Measurements from ENCODE around the gene RTN4RL2.

The RTN4RL2 gene

DNA sequence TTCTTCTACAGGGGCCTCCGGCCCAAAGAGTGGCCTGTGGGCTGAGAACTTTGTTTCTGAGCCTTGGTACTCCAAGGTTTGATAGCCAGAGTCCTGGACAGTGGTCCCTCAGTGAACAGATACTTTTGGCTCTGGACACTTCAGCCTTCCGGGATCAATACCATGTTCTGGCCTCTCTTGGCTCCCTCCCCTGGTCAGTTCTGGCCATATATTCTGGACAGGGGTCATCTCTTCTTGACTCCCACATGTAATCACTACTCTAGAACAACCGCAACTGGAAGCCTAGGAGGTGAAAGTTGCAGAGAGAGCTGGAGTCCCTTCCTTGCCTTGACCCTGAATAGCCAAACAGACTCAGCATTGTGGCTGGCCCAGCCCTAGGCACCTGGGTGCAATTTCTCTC, 2.3 kb downstream of the RTN4RL2 start:
- DNase-seq (ENCODE audit: low spot score) = no peak

GRCh38 chr11:57463671-57464538, 3.6 kb downstream of the RTN4RL2 start:
- DNase-seq (ENCODE audit: low spot score) = no peak

DNA sequence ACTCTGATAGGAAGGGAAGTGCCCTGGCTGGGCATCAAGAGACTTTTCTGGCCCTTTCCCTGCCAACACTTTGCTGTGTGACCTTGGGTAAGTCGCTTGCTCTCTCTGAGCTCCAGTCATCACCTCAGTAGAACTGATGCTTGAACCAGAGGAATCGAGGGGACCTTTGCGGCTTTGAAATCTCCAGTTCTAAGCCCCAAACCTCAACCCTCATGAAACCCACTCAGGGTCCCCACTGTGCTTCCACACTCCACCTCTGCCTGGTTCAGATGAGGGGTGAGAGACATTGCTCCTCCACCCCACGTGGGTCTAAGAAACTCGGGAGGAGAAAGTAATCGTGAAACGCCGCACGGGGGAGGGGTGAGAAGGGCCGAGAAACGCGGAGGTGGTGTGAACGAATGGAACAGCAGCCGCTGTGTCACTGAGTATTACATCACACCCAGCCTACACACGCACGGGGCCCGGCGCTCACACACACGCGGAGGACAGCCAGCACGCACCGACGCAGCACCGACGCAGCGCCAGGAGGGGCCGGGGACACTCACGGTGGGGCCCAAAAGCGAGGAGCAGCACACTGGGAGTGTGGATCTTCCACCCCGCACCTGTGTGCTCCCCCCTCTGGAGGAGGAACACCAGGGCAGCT, 4.3 kb downstream of the RTN4RL2 start:
- no peak for DNase-seq (ENCODE audit: low spot score)

DNA sequence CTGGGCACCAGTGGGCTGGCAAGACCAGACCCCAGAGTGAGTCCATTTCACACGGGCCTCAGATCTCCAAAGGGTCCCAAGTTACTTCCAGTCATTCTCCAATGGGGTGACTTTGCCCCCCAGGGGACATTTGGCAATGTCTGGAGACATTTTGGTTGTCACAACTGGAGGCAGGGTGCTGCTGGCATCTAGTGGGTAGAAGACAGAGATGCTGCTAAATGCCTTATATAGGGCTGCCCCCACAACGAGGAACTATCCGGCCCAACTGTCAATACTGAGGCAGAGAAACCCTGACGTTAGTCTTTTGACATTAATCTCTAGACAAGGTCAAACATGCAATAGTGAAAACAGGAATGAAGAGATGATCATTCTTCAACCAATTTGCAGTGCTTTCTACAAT, 6.4 kb downstream of the RTN4RL2 start:
- no peak for DNase-seq (ENCODE audit: low spot score)

GRCh38 chr11:57467508-57468157, 7.3 kb downstream of the RTN4RL2 start:
- no peak for DNase-seq (ENCODE audit: low spot score)

GRCh38 chr11:57468276-57468675, 7.9 kb downstream of the RTN4RL2 start:
- no peak for DNase-seq (ENCODE audit: low spot score)

DNA sequence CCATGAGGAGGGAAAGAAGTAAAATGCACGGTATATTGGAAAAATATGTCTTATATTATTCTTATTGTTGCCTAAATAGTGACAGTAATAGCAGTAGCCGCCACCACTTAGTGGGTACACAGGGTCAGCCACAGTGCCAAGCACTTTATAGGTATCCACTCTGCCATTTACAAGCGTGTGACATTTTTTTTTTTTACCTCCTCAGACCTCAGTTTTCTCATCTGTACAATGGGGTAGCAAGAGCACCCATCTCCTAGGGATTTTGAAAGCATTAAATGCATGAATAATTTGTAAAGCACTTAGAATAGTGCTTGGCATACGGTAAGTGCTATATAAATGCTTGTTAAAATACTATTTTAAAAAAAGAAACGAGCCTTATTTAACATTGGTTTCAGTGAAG, 8.9 kb downstream of the RTN4RL2 start:
- DNase-seq (ENCODE audit: low spot score) = no peak

GRCh38 chr11:57471496-57471895, 11.2 kb downstream of the RTN4RL2 start:
- no peak for DNase-seq (ENCODE audit: low spot score)

- DNase-seq (ENCODE audit: low spot score) = no peak
Measured at GRCh38 chr11:57473285-57473841, 13.0 kb downstream of the RTN4RL2 start.

GRCh38 chr11:57474017-57474802, 13.9 kb downstream of the RTN4RL2 start:
- DNase-seq (ENCODE audit: low spot score) = no peak

- no peak for DNase-seq (ENCODE audit: low spot score)
Measured at GRCh38 chr11:57474803-57475115, 14.4 kb downstream of the RTN4RL2 start.

DNA sequence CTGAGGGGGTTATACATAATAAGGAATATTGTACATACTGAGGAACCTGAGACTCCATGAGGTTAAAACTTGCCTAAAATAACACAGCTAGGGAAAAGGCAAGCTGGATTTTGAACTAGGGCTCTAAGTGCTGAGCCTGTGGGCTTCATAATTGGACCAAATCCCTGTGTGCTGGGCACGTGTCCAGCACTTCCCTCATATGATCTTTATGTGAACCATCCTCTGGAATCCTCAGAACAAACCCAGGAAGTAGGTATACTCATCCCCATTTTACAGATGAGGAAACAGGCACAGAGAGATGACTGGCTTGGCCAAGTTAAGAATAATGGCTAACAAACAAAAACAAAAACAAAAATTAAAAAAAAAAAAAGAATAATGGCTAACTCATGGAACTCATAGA, 14.9 kb downstream of the RTN4RL2 start:
- no peak for DNase-seq (ENCODE audit: low spot score)

GRCh38 chr11:57475671-57476046, 15.3 kb downstream of the RTN4RL2 start:
- no peak for DNase-seq (ENCODE audit: low spot score)

DNA sequence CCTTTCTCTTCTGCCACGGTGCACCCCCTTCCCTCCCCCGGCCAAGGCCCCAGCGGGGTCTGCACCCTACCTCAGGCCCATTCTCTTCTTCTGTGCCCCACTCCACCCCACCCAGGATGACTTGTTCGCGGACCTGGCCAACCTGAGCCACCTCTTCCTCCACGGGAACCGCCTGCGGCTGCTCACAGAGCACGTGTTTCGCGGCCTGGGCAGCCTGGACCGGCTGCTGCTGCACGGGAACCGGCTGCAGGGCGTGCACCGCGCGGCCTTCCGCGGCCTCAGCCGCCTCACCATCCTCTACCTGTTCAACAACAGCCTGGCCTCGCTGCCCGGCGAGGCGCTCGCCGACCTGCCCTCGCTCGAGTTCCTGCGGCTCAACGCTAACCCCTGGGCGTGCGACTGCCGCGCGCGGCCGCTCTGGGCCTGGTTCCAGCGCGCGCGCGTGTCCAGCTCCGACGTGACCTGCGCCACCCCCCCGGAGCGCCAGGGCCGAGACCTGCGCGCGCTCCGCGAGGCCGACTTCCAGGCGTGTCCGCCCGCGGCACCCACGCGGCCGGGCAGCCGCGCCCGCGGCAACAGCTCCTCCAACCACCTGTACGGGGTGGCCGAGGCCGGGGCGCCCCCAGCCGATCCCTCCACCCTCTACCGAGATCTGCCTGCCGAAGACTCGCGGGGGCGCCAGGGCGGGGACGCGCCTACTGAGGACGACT, 15.9 kb downstream of the RTN4RL2 start:
- DNase-seq (ENCODE audit: low spot score) = no peak

DNA sequence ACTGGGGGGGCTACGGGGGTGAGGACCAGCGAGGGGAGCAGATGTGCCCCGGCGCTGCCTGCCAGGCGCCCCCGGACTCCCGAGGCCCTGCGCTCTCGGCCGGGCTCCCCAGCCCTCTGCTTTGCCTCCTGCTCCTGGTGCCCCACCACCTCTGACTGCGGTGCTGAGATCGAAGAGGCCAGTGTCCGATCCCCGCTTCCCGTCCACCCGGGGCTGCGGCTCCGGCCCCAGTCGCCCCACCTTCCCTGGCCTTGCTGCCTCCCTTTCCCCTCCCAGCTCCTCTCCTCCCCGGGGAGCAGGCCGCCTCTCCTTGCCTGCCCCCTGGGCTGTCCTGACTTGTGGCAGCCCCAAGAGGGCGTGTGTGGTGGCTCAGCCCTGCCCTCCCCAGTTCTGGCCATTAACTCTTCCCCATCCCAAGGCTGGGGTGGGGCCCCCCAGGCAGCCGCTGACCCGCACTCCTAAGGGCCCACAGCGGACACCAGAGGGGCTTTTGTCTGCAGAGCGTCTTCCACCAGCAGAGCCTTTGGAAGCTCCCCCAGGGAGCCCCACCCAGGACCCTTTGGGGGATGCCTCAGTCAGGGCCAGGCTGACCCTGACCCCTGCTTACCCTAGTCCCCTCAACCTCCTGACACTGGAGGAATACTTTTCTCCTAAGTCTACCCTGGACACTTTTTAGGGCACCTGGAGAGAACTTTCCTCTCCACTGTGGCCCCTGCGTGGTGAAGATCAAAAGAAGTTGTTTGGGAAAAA, 16.6 kb downstream of the RTN4RL2 start:
- peak; percentile 42 for DNase-seq (ENCODE audit: low spot score)

GRCh38 chr11:57477507-57478189, 17.3 kb downstream of the RTN4RL2 start:
- DNase-seq (ENCODE audit: low spot score) = no peak

- DNase-seq (ENCODE audit: low spot score) = no peak
Measured at GRCh38 chr11:57479021-57479663, 18.8 kb downstream of the RTN4RL2 start.

DNA sequence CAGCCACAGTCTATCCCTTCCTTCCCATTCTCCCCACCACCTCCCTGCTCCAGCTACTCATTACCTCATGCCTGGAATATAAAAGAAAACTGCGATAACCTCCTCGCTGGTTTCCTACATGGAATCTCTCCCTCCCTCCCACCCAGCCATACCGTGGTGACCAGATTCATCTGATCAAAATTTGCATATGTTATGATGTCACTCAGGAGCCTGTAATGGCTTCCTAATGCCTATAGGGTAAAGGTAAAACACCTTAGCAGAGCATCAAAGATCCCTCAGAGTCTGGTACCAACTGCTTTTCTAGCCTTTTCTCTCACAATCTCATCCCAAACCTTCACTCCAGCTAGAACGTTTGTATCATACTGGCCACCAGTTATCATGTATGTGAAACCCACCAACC, 19.6 kb downstream of the RTN4RL2 start:
- DNase-seq (ENCODE audit: low spot score) = peak; percentile 53

GRCh38 chr11:57480409-57481137, 20.2 kb downstream of the RTN4RL2 start:
- DNase-seq (ENCODE audit: low spot score) = peak; percentile 83
